ENCODE data around the gene RASGRF1. TPM values are rescaled to one million over a fixed set of nuclear protein-coding genes. Genes with fewer than 3 reads are reported as not detected.

Gene RASGRF1
- total RNA-seq, 2 donors from 2014 or later = 0.09 to 1.1 TPM

DNA sequence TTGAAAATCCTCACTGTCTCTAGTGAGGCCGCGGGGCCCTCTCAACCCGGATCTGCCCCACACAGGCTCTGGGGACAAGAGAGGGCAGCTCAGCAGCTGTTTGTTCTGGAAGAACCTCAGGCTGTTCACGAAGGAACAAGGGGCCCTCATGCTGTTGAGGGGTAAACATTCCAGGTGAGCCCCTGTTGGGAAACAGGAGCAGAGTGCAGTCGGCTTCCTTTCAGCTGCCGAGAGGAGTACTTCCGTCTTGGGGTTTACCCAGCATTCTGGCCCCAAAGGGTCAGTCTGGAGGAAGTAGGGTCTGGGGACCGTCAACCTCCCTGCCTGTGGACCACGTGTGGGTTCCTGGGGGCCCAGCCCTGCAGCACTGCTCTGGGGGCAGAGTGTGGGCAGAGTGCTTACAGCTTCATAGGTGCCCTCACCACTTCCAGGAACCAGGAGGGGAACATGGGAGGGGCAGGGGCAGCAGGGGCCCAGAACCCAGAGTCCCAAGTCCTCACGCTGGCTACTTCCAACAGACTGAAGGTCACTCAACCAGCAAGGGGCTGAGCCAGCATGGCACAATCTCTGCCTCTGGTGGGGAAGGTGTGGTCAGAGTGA lies 96.5 kb downstream of the RASGRF1 start:
- intact Hi-C loops (cut with DNase I) = no loop called here
- Histone ChIP-seq H3K27me3 (replicated peaks; ENCODE audit: insufficient read depth) (no peaks in the 10 kb centered on the region), H3K4me1 (replicated peaks) (peaks cover 6% of the 10 kb centered on the region), H3K4me3 (no peak overlapping the region), H3K9me3 (no peaks in the 10 kb centered on the region), H3K27ac (no peak overlapping the region), H3K36me3 (no peaks in the 10 kb centered on the region)
- WGBS = 59% methylated on average over 10 of the region's 10 CpGs
- TF ChIP-seq POLR2AphosphoS5 (IDR thresholded peaks at IDR 0.05) = no peak
- TF ChIP-seq, protein P1, sequence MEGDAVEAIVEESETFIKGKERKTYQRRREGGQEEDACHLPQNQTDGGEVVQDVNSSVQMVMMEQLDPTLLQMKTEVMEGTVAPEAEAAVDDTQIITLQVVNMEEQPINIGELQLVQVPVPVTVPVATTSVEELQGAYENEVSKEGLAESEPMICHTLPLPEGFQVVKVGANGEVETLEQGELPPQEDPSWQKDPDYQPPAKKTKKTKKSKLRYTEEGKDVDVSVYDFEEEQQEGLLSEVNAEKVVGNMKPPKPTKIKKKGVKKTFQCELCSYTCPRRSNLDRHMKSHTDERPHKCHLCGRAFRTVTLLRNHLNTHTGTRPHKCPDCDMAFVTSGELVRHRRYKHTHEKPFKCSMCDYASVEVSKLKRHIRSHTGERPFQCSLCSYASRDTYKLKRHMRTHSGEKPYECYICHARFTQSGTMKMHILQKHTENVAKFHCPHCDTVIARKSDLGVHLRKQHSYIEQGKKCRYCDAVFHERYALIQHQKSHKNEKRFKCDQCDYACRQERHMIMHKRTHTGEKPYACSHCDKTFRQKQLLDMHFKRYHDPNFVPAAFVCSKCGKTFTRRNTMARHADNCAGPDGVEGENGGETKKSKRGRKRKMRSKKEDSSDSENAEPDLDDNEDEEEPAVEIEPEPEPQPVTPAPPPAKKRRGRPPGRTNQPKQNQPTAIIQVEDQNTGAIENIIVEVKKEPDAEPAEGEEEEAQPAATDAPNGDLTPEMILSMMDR (IDR thresholded peaks at IDR 0.05) = no peak
- no peak for TF ChIP-seq POLR2A (IDR thresholded peaks at IDR 0.05)
- no peak for DNase-seq (ENCODE audit: low spot score)

DNA sequence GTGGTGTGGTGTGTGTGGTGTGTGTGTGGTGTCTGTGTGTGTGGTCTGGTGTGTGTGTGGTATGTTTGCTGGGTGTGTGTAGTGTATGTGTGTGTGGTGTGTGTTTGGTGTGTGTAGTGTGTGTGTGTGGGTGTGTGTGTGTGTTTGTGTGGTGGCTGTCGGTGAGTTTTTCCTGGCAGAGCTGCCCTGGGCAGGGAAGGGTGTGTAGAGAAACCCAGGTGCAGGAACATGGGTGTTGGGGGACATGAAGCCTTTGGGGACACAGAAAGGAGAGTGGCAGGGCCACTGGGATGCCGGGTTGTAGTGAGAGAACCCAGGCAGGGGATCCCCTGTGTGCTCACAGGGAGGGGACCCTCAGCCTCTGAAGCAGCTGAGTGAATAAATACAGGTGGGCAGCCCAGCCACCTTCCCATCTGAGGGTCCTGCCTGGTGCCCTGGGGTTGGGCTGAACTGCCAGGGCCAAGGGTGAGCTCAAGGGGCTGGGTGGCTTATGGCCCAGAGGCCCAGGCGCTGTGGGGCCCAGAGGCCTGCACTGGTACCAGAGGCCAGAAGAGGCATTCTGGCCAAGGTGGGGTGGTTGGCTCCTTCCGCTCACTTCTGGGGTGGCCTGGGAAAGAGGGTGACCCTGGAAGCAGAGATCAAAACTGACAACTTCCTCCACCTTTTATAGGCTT lies 97.2 kb downstream of the RASGRF1 start:
- Histone ChIP-seq H3K4me1 (replicated peaks) (peaks cover 8% of the 10 kb centered on the region), H3K4me3 (no peak overlapping the region), H3K27ac (no peak overlapping the region), H3K9me3 (no peaks in the 10 kb centered on the region), H3K36me3 (no peaks in the 10 kb centered on the region), H3K27me3 (replicated peaks; ENCODE audit: insufficient read depth) (no peaks in the 10 kb centered on the region)
- TF ChIP-seq, protein P1 (IDR thresholded peaks at IDR 0.05) = no peak
- TF ChIP-seq POLR2AphosphoS5 (IDR thresholded peaks at IDR 0.05) = no peak
- no peak for TF ChIP-seq POLR2A (IDR thresholded peaks at IDR 0.05)
- WGBS = 85% methylated on average over 4 of the region's 4 CpGs
- intact Hi-C loops (cut with DNase I) = no loop called here
- DNase-seq (ENCODE audit: low spot score) = no peak

DNA sequence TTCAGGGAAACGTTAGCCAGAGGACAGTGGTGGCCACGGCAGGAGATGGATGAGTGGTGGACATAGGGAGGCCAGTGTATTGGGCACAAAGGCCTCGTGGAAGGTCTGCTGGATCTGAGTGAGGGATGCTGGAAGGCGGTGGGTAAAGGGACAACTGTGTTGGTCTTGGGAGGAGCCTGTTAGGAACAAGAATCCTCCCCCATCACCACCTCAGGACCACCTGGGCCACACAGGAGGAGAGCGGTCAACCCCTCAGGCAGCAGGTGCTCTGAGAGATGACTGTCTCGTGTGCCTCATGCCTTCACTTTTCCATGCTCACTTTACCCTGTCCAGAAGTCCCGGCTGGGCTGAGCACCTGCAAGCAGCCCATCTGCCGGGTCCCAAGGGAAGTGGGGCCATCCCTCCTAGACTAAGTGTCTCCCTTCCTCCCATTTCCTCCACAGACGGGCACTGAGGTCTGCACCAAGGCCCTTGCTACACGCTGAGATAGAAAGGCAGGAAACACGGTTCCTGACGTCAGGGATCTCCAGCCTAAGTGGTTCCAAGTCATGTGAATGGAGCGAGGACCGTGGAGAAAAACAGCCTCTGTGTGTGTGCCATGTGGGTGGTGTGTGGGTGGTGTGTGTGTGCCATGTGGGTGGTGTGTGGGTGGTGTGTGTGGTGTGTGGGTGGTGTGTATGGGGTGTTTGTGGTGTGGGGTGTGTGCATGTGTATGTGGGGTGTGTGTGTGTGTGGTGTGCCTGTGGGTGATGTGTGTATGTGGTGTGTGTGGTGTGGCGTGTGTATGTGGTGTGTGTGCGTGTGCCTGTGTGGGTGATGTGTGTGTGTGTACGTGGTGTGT lies 97.9 kb downstream of the RASGRF1 start:
- Histone ChIP-seq H3K9me3 (no peaks in the 10 kb centered on the region), H3K27me3 (replicated peaks; ENCODE audit: insufficient read depth) (no peaks in the 10 kb centered on the region), H3K36me3 (no peaks in the 10 kb centered on the region), H3K4me1 (replicated peaks) (peaks cover 8% of the 10 kb centered on the region), H3K27ac (peak overlapping the region in 1 of 2 donors; percentile 78), H3K4me3 (no peak overlapping the region)
- no peak for TF ChIP-seq POLR2A (IDR thresholded peaks at IDR 0.05)
- TF ChIP-seq POLR2AphosphoS5 (IDR thresholded peaks at IDR 0.05) = no peak
- TF ChIP-seq, protein P1 (IDR thresholded peaks at IDR 0.05) = no peak
- DNase-seq (ENCODE audit: low spot score) = no peak
- intact Hi-C loops (cut with DNase I) = no loop called here
- WGBS = 88% methylated on average over 17 of the region's 17 CpGs

DNA sequence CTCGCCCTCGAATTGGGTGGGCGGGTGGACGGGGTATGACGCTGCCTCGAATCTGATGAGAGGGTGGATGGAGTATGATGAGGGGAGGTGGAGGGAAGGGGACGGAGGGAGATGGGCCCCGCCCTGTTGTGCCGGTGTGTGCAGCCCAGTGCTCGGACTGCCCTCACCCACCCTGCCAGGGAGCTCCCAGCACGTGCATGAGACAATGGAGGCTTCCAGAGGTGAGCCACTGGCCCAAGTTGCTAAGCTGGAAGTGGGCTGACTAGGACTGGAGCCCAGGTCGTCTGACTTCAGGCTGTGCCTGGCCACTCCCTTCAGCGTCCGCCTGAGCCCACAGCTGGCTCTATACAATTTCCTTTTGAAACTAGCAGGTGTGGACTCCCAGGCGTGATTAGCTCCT lies 98.7 kb downstream of the RASGRF1 start:
- H3K27ac ChIP-seq = peak overlapping the region in 1 of 2 donors; percentile 78
- H3K36me3 ChIP-seq = no peaks in the 10 kb centered on the region
- intact Hi-C loops (cut with DNase I) = no loop called here
- H3K4me1 ChIP-seq (replicated peaks) = peaks cover 8% of the 10 kb centered on the region
- no peaks in the 10 kb centered on the region for H3K27me3 ChIP-seq (replicated peaks; ENCODE audit: insufficient read depth)
- WGBS = 90% methylated on average over 15 of the region's 15 CpGs
- no peak for TF ChIP-seq POLR2A (IDR thresholded peaks at IDR 0.05)
- TF ChIP-seq POLR2AphosphoS5 (IDR thresholded peaks at IDR 0.05) = no peak
- TF ChIP-seq, protein P1 (IDR thresholded peaks at IDR 0.05) = no peak
- no peaks in the 10 kb centered on the region for H3K9me3 ChIP-seq
- no peak for DNase-seq (ENCODE audit: low spot score)
- H3K4me3 ChIP-seq = no peak overlapping the region

Measured in prostate gland (tissue), 2 donors.